ENCODE measurements around the gene UQCR11.
"Not testable (repeated sequence)": the region's sequence is repeated elsewhere in the genome, so short reads cannot be mapped to it uniquely, and the experiment has no call there.

UQCR11 gene

GRCh38 chr19:1605236-1606137 is at the start of gene UQCR11:
Gene UQCR11 (minus strand): TSS chr19:1605462. CDS start chr19:1605409, 53 bp downstream.
- DNase-seq, result peak; percentile 96

DNA sequence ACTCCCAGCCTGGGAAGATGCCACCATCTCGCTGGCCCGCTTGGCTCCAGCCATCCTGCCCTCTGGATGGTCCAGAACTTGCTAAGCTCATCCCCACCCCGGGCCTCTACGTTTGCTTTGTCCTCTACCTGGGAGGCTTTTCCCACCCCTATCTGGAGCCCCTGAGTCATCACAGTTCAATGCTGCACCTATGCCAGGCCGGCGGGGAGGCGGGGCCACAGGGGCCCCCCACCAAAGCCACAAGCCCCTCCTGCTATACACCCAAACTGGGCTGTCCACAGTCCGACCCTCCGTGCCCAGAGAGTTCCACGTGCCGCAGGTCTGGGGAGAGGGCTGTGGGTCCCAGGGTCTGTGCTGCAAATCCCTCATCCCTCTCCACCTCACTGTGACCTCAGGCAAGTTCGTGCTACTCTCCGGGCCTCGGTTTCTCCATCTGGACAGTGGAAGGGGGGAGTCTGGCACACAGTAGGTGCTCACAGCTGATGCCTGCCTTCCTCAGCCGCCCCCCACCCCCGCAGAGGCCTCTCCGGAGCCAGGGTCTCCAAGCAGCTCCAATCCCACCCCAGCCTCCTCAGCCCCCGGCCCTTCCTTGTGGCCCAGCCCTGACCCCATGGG is 49.0 kb upstream of the UQCR11 start:
- no peak for DNase-seq

- no peak for DNase-seq
Observed at GRCh38 chr19:1653300-1653628, 48.0 kb upstream of the UQCR11 start.

DNA sequence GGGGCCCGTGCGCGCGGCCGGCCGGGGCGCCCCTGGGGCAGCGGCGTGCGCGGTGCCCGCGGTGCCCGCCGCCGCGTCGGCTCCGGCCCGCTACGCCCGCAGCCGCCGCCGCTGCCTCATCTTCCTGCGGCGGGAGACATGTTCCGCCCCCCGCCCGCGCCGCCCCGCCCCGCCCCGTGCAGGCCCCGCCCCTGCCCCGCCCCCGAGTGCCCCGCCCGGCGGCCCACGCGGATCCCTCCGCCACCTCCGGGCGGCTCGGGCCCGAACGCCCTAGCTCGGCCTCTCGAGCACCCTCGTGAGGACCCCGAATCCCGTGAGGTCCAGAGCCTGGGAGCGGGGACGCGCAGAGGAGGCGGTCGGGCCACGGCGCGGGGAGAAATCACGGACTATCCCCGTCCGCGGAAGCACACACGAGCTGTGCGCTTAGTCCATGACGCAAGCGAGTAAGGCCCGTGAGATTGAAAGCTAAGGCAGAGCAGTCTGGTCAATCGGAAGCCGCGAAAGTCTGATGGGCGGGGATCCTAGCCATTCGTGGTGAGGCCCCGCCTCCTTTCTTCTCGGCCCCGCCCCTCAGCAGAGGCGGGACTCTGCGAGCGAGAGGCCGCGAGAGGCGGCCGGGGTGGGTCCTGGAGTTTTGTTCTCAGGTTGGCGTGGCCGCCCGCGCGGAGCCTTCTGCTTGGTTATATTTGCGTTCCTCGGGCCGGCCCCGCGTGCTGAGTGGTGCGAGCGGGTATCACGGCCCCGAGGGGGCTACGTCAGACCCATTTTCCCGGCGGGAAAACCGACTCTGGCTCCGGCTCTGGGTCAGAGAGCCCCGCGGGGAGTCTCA is 47.4 kb upstream of the UQCR11 start, which contains the start of gene TCF3:
TCF3 (minus strand) TSS at position 145 of the 829 bp plus-strand sequence. CDS start 2,367 bp downstream, outside the sequence.
- peak; percentile 99 for DNase-seq

GRCh38 chr19:1651568-1652291 is 46.5 kb upstream of the UQCR11 start:
- DNase-seq, result peak; percentile 77

- DNase-seq, result peak; percentile 89
Observed at GRCh38 chr19:1650650-1651567, 45.6 kb upstream of the UQCR11 start.

DNA sequence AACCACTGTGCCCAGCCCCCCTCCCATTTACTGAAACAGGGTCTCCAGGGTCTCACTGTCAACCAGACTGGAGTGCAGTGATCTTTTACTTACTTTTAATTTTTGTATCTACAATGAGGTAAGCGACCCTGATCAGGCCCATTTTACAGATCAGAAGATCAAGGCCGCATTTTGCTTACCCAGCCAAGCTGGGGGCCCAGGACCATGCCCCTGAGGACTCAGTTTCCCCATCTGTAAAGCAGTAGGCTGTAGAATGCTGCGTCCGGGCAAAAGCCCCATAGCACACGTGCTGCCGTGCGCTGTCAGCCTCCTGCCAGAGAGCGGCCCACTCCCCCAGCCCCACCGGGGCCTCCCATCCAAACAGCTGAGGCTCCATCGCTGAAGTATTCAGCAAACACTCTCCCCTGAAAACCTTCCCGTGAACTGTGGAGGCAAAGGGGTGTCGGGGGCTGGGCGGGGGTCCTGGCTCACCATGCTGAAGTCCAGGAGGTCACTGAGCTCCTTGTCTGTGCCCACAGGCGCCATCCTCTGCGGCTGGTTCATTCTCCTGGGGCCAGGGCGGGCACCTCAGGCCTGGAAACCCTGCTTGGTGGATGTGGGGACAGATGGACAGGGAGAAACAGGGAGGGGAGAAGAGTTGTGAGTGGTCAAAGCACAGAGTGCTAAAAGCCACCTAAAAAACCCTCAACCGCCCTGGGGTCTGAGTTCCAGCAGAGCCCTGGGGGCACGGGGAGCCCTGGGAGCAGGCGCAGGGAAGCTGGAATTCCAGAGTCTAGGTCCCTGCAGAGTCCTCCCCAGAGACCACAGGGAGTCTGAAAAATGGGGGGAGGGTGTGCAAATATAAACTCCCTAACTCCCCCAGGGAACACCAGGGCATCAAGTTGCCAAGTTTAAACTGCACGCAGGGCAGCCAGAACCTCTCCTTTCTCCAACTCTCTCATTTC is 44.7 kb upstream of the UQCR11 start:
- no peak for DNase-seq

GRCh38 chr19:1648920-1649541 is 43.8 kb upstream of the UQCR11 start:
- DNase-seq, result no peak

GRCh38 chr19:1648459-1648849 is 43.2 kb upstream of the UQCR11 start:
- DNase-seq, result no peak

- no peak for DNase-seq
Observed at GRCh38 chr19:1647501-1648458, 42.5 kb upstream of the UQCR11 start.

DNA sequence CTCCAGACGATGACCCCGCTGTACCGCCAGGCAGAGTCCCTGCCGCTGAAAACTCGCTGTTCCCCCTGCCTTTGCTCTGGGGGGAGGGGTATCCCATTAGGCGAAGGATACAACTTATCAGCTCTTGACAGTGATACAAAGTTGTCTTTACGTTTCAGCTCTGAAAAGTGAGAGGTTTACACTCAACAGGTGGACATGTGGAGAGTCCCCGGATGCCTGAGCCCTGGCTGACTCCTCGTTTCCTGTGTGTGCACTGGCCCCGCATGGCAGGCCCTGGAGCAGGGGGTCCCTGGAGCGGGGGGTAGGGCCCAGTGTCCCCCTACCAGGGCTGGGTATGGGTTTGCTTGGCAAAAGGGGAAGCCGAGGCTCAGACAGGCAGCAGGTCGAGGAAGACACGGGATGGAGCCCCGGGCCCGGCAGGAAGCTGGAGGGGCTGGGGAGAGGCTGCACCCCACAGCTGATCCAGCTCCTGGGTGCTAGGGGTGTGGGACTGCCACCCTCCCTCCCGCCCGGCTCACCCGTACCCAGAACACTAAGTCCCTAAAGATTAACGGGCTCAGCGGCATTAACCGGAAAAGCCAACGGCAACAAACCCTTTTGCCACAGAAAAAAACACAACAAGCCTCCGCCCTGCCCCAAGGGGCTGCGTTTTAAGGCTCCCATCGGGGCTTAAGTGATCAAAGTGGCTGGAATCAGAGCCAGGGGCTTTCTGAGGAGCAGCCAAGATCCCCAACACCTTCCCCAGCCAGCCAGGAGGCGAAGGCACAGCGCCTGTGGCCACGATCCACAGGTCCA is 41.6 kb upstream of the UQCR11 start:
- DNase-seq, result no peak

DNA sequence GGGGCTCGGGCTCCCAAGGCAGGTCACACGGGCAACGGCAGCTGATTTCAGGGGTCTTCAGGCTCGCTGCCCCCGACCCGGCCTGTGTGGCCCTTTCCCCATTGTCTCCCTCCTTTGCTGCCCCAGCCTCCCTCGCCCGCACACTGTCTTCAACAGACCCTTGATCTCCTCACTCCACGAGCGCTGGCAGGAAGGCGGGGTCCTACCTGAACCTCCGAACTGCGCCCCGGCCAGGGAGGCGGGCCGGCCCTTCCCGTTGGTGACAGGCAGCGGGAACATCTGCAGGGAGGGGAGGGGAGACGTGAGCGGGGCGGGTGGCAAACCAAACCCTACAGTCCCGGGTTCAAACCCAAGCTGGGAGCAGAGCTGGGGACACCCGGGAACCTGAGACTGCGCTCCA is 40.9 kb upstream of the UQCR11 start:
- DNase-seq, result no peak

DNA sequence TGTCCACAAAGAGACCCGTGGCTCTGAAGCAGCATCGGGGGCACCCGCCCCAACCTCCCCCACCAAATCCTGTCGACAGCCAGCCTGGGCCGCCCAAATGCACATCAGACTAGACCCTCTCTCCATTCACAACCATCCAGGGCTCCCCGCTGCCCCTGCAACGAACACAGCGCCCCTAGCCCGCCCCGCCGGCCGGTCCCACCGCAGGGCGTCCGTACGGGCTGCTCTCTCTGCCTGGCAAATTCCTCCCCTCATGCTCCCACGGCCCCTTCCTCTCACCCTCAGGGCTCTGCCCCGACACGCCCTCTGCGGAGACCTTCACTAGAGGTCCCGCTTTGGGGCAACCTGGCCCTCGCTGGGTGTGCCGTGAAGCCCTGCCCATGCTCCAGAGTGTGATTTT is 40.0 kb upstream of the UQCR11 start:
- no peak for DNase-seq

DNA sequence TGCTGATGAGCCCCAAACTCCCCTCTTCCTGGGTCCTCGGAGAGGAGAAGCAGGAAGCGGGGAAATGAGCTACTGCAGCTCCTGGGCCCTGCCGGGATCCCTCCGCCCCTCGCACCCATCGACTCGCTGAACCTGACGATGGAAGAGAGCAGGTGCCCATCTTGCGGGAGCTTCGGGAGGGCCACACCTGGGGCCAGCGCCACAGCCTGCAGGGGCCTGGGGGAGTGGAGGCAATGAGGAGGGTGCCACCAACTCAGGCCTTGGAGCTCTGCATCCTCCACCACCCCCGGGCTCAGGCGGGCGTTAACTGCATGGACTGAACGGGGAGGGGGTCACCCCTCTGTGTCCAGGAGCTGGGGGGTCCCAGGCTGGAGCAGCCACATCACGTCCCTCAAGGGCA is 38.8 kb upstream of the UQCR11 start:
- no peak for DNase-seq

- not testable (repeated sequence) for DNase-seq
Observed at GRCh38 chr19:1640893-1641448, 35.7 kb upstream of the UQCR11 start.

- DNase-seq, result no peak
Observed at GRCh38 chr19:1636325-1637236, 31.3 kb upstream of the UQCR11 start.

GRCh38 chr19:1634938-1635243 is 29.6 kb upstream of the UQCR11 start:
- no peak for DNase-seq
